ENCODE results near the gene CRIP3.

CRIP3 gene

DNA sequence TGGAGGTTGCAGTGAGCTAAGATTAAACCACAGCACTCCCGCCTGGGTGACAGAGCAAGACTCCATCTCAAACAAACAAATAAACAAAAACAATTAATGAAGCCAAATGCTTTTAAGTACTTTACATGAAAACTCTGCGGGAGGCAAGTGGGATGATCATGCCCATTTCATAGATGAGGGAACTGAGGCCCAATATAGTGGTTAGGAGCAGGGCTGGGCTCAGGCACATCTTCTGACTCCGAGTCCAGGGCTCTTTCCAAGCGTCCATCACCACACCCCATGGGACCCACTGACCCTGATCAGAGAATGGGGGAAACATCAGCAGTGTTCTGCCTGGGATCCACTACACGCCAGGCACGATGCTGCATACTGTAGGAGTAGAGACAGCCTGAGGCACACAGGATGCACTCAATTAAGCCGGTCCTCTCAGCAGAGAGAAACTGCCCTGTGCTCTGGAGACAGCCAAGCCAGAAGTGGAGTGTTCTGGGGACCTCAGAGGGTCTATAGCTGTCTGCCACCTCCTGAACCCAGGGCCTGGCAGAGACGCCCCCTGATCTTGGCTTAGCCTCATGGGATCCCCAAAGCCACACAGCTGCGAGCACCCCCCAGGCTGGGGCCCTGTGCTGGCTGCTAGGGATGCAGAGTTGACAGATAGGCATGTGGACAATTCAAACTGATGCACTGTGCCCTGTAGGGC is 51.8 kb downstream of the CRIP3 start:
- TF ChIP-seq, protein P1, sequence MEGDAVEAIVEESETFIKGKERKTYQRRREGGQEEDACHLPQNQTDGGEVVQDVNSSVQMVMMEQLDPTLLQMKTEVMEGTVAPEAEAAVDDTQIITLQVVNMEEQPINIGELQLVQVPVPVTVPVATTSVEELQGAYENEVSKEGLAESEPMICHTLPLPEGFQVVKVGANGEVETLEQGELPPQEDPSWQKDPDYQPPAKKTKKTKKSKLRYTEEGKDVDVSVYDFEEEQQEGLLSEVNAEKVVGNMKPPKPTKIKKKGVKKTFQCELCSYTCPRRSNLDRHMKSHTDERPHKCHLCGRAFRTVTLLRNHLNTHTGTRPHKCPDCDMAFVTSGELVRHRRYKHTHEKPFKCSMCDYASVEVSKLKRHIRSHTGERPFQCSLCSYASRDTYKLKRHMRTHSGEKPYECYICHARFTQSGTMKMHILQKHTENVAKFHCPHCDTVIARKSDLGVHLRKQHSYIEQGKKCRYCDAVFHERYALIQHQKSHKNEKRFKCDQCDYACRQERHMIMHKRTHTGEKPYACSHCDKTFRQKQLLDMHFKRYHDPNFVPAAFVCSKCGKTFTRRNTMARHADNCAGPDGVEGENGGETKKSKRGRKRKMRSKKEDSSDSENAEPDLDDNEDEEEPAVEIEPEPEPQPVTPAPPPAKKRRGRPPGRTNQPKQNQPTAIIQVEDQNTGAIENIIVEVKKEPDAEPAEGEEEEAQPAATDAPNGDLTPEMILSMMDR (IDR thresholded peaks at IDR 0.05; ENCODE audit: insufficient read depth, low read depth, low read length, missing control alignments): no peak
- H3K4me3 ChIP-seq (ENCODE audit: low read length): no peak overlapping the region
- no peak for DNase-seq (ENCODE audit: low read depth)

Measured in epithelial cell of esophagus (primary cell).